A549 (cell line): ENCODE results near the gene LZTFL1. TPM values are rescaled to one million over a fixed set of nuclear protein-coding genes. Genes with fewer than 3 reads are reported as not detected.

ENCODE experiments used
- ATAC-seq, 2 experiments: fragments of 200-7000 bp in 1 of 2; fragments of >200 bp in 1 of 2; cut with Nextera tagmentation in 1 of 2; cut with Tn5 transposase in 1 of 2; 3 replicates each; pipeline versions ENCODE4 v1.8.0 to v1.9.1; 2018 to 2020; ENCODE audit warnings: mild to moderate bottlenecking in 1 of 2, moderate library complexity in 1 of 2
- CTCF ChIA-PET: fragments of 300-600 bp; sonication (Branson Sonifier 250); formaldehyde crosslinking; extraction: SDS; loops from one replicate; lab custom pipeline; 2021; ENCODE audit warnings: antibody characterized with exemption, inconsistent platforms; lab: Yijun Ruan, JAX
- POLR2A ChIA-PET: fragments of 350-600 bp; formaldehyde crosslinking; extraction: SDS; loops from one replicate; lab custom pipeline; 2021; ENCODE audit warnings: antibody characterized with exemption, inconsistent platforms; lab: Yijun Ruan, JAX
- DNase-seq, 2 experiments: peaks; one replicate each; pipeline versions ENCODE4 v3.0.0 to v3.0.0-alpha.2; 2011 to 2016; ENCODE audit warnings: low read depth in 1 of 2, low spot score in 1 of 2
- FAIRE-seq: peaks from 2 replicates; lab custom pipeline; 2011; peaks lifted over from hg19 to GRCh38; lab: Jason Lieb, UNC
- H3K27ac ChIP-seq, 2 experiments: fragments of >200 bp; sonication (Bioruptor Twin); formaldehyde crosslinking; 3 replicates each; pipeline ENCODE4 v1.5.1; 2016 to 2017
- H3K4me1 ChIP-seq: fragments of >200 bp; sonication (Bioruptor Twin); formaldehyde crosslinking; 3 replicates; pipeline ENCODE4 v1.6.1; 2016
- H3K4me2 ChIP-seq: fragments of >200 bp; sonication (Bioruptor Twin); formaldehyde crosslinking; 3 replicates; pipeline ENCODE4 v1.6.1; 2016
- H3K4me3 ChIP-seq: fragments of >200 bp; sonication (Bioruptor Twin); formaldehyde crosslinking; 3 replicates; pipeline ENCODE4 v1.5.1; 2016
- H3K9me3 ChIP-seq: fragments of >200 bp; sonication (Bioruptor Twin); formaldehyde crosslinking; 3 replicates; pipeline ENCODE4 v1.6.1; 2016
- CHD2 ChIP-seq: fragments of 150-350 bp; IDR thresholded peaks from 2 replicates; pipeline ENCODE4 v1.6.1; 2014; ENCODE audit warnings: low read length; ENCODE audit not compliant: partially characterized antibody
- CHD4 ChIP-seq: fragments of 200-600 bp; sonication (generic); IDR thresholded peaks from 2 replicates; pipeline ENCODE4 v1.6.1; 2016; ENCODE audit warnings: antibody characterized with exemption, mild to moderate bottlenecking, borderline replicate concordance
- E2F6 ChIP-seq: IDR thresholded peaks from 2 replicates; pipeline ENCODE4 v1.6.1; 2012; ENCODE audit warnings: low read depth, borderline replicate concordance
- EHF ChIP-seq: fragments of 250-450 bp; sonication (Bioruptor Pico); IDR thresholded peaks from 2 replicates; pipeline ENCODE4 v1.5.0; 2020; ENCODE audit warnings: mild to moderate bottlenecking
- EHMT2 ChIP-seq: fragments of 200-600 bp; sonication (generic); IDR thresholded peaks from 2 replicates; pipeline ENCODE4 v1.6.1; 2016; ENCODE audit warnings: antibody characterized with exemption, low read depth, mild to moderate bottlenecking, moderate library complexity
- FOSL2 ChIP-seq, 2 experiments: fragments of 450-650 bp in 1 of 2; fragments of >200 bp in 1 of 2; sonication (Bioruptor Twin) in 1 of 2; formaldehyde crosslinking; IDR thresholded peaks; 2 replicates each; pipeline versions ENCODE4 v1.5.0 to v1.6.1; 2016 to 2020; ENCODE audit warnings: mild to moderate bottlenecking in 1 of 2, moderate library complexity in 1 of 2
- HES2 ChIP-seq: fragments of >200 bp; sonication (Bioruptor Twin); formaldehyde crosslinking; IDR thresholded peaks from 2 replicates; pipeline ENCODE4 v1.6.1; 2016
- HOXA7 ChIP-seq: fragments of 250-450 bp; sonication (Bioruptor Pico); IDR thresholded peaks from 2 replicates; pipeline ENCODE4 v1.5.0; 2020; ENCODE audit warnings: mild to moderate bottlenecking, moderate library complexity
- HOXB5 ChIP-seq: fragments of 250-450 bp; sonication (Bioruptor Pico); IDR thresholded peaks from 2 replicates; pipeline ENCODE4 v1.5.0; 2020; ENCODE audit warnings: mild to moderate bottlenecking, moderate library complexity
- JUN ChIP-seq, 2 experiments: fragments of >200 bp; sonication (Bioruptor Twin); formaldehyde crosslinking; IDR thresholded peaks; 2 replicates in 1 of 2; 3 replicates in 1 of 2; pipeline ENCODE4 v1.6.1; 2016 to 2017
- KDM1A ChIP-seq: fragments of 200-600 bp; sonication (generic); IDR thresholded peaks from 2 replicates; pipeline ENCODE4 v1.6.1; 2016; ENCODE audit warnings: low read depth, mild to moderate bottlenecking
- KDM5A ChIP-seq: fragments of 200-600 bp; sonication (generic); IDR thresholded peaks from 2 replicates; pipeline ENCODE4 v1.6.1; 2016; ENCODE audit warnings: antibody characterized with exemption, mild to moderate bottlenecking
- MAZ ChIP-seq: fragments of 150-350 bp; IDR thresholded peaks from 2 replicates; pipeline ENCODE4 v1.6.1; 2014; ENCODE audit warnings: antibody characterized with exemption, low read depth, low read length, borderline replicate concordance
- MYC ChIP-seq: IDR thresholded peaks from 2 replicates; pipeline ENCODE4 v1.6.1; 2012; ENCODE audit warnings: mild to moderate bottlenecking, inconsistent platforms, low read length, improper control_type of control experiment, borderline replicate concordance
- NFE2L2 ChIP-seq: fragments of 150-350 bp; conservative IDR thresholded peaks from 2 replicates; pipeline ENCODE4 v1.6.1; 2014; ENCODE audit warnings: low read length
- NPAS2 ChIP-seq: fragments of 250-450 bp; sonication (Bioruptor Pico); IDR thresholded peaks from 2 replicates; pipeline ENCODE4 v1.8.0; 2022; ENCODE audit warnings: mild to moderate bottlenecking, moderate library complexity, borderline replicate concordance
- RAD21 ChIP-seq, 2 experiments: fragments of >200 bp in 1 of 2; sonication (Bioruptor Twin) in 1 of 2; formaldehyde crosslinking in 1 of 2; IDR thresholded peaks in 1 of 2; conservative IDR thresholded peaks in 1 of 2; 2 replicates in 1 of 2; 3 replicates in 1 of 2; pipeline ENCODE4 v1.6.1; 2012 to 2018; ENCODE audit warnings: inconsistent platforms in 1 of 2
- RARB ChIP-seq: fragments of 250-450 bp; sonication (Bioruptor Pico); IDR thresholded peaks from 2 replicates; pipeline ENCODE4 v1.8.0; 2021; ENCODE audit warnings: mild to moderate bottlenecking, moderate library complexity
- RFX5 ChIP-seq: fragments of 450-650 bp; IDR thresholded peaks from 2 replicates; pipeline ENCODE4 v1.7.1; 2014; ENCODE audit warnings: antibody characterized with exemption, mild to moderate bottlenecking, moderate library complexity
- TFCP2L1 ChIP-seq: fragments of 250-450 bp; sonication (Bioruptor Pico); IDR thresholded peaks from 2 replicates; pipeline ENCODE4 v1.5.0; 2021; ENCODE audit warnings: mild to moderate bottlenecking
- TP53 ChIP-seq: fragments of 250-450 bp; sonication (Bioruptor Pico); IDR thresholded peaks from 2 replicates; pipeline ENCODE4 v1.5.0; 2021; ENCODE audit warnings: mild to moderate bottlenecking, moderate library complexity
- ZFP36 ChIP-seq: fragments of 450-650 bp; IDR thresholded peaks from 2 replicates; pipeline ENCODE4 v1.6.1; 2014; ENCODE audit warnings: borderline replicate concordance; ENCODE audit not compliant: partially characterized antibody
- ZSCAN20 ChIP-seq: fragments of 250-450 bp; sonication (Bioruptor Pico); IDR thresholded peaks from 2 replicates; pipeline ENCODE4 v1.8.0; 2022; ENCODE audit warnings: mild to moderate bottlenecking, moderate library complexity
- WGBS: methylation state at CpG from one replicate; pipeline ENCODE4 v1.1.6; 2017; ENCODE audit errors: missing lambda C conversion rate; 5-methylcytosine and 5-hydroxymethylcytosine counted together
- polyA plus RNA-seq, 4 experiments: library from polyadenylated mRNA; depleted of rRNA in 3 of 4; stranded (reverse); fragments of >200 nt; fragmentation: RNase III in 1 of 4; extraction: RNeasy Plus Mini Kit Qiagen cat#74134 plus additional on column Dnase treatment in 1 of 4; gene quantifications; 2 replicates in 3 of 4; 3 replicates in 1 of 4; pipeline ENCODE4 v1.2.3, GENCODE V29; 2011 to 2017
- TF ChIP-seq, protein P1 (sequence below): fragments of 250-450 bp; sonication (Bioruptor Pico); IDR thresholded peaks from 2 replicates; pipeline ENCODE4 v1.5.0; 2021; ENCODE audit warnings: mild to moderate bottlenecking, moderate library complexity, borderline replicate concordance

LZTFL1 gene
- polyA plus RNA-seq, 2 of the 4 experiments (the other 2 are of a cell fraction) = 10.8 to 25.0 TPM

- Histone ChIP-seq H3K9me3 (no peaks in the 10 kb centered on the region), H3K27ac (no peak overlapping the region), H3K4me1 (no peaks in the 10 kb centered on the region), H3K4me2 (no peak overlapping the region), H3K4me3 (no peak overlapping the region)
- no peak for FAIRE-seq
- ChIA-PET CTCF (interaction anchor here (1.2 kb wide), 1 partner anchor 12 kb away, joined by 3 read pairs; no protein-coding TSS in a partner anchor), POLR2A (no interaction called here)
- no peak for DNase-seq
- TF ChIP-seq HOXB5 (CRISPR knock-in tag) = no peak
- no peak for TF ChIP-seq HOXA7 (CRISPR knock-in tag)
- TF ChIP-seq MYC = no peak
- TF ChIP-seq RFX5 = no peak
- no peak for ATAC-seq
- 48% methylated on average over 6 of the region's 11 CpGs for WGBS
These were observed 64.1 kb downstream of the LZTFL1 start for GRCh38 chr3:45777746-45778386.

GRCh38 chr3:45777111-45777745 is 64.7 kb downstream of the LZTFL1 start:
- H3K27ac ChIP-seq = no peak overlapping the region
- H3K4me2 ChIP-seq = no peak overlapping the region
- ChIA-PET CTCF (interaction anchor here (1.2 to 3.2 kb wide), 2 partner anchors 12 to 16 kb away, joined by 3 to 9 read pairs; no protein-coding TSS in a partner anchor), POLR2A (no interaction called here)
- H3K4me1 ChIP-seq = no peaks in the 10 kb centered on the region
- WGBS = 38% methylated on average over 8 of the region's 8 CpGs
- no peak for FAIRE-seq
- ATAC-seq = no peak
- no peak overlapping the region for H3K4me3 ChIP-seq
- no peaks in the 10 kb centered on the region for H3K9me3 ChIP-seq
- no peak for TF ChIP-seq ZSCAN20 (CRISPR knock-in tag)
- TF ChIP-seq EHMT2 = no peak
- TF ChIP-seq MYC = no peak
- no peak for TF ChIP-seq NPAS2 (CRISPR knock-in tag)
- TF ChIP-seq EHF = no peak
- TF ChIP-seq HOXA7 (CRISPR knock-in tag) = no peak
- TF ChIP-seq MAZ = no peak
- no peak for TF ChIP-seq KDM5A
- no peak for TF ChIP-seq HOXB5 (CRISPR knock-in tag)
- no peak for TF ChIP-seq RAD21 (conservative IDR thresholded peaks at IDR 0.05 in 1 of 2, IDR thresholded peaks at IDR 0.05 in 1 of 2)
- no peak for TF ChIP-seq RARB (CRISPR knock-in tag)
- no peak for DNase-seq

DNA sequence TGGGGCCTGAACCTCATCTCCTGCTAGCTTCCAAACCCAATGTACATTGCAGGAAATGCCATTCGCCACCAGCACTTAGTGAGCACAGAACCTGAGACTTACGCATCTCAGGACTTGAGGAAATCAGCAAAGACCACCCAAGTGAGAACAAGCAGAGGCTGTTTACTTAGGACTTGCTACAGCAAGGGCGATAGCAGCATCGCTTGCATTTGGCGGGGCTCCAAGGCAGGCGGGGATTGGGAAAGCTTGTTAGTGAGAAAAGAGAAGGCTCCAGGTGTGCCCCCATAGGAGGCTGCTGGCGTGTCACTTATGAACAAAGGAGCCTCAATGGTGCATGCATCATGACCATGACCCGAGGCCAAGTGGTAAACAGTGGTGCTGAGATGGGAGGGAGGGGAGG is 65.3 kb downstream of the LZTFL1 start:
- Histone ChIP-seq H3K9me3 (no peaks in the 10 kb centered on the region), H3K4me2 (no peak overlapping the region), H3K4me3 (no peak overlapping the region), H3K27ac (no peak overlapping the region), H3K4me1 (no peaks in the 10 kb centered on the region)
- WGBS = 64% methylated on average over 7 of the region's 8 CpGs
- DNase-seq (no peak), FAIRE-seq (no peak), ATAC-seq (no peak)
- TF ChIP-seq HES2 (no peak), KDM5A (no peak), TP53 (CRISPR knock-in tag) (no peak), JUN (IDR thresholded peaks at IDR 0.05) (no peak), MAZ (no peak), TFCP2L1 (CRISPR knock-in tag) (no peak), RARB (CRISPR knock-in tag) (no peak), ZFP36 (no peak), FOSL2 (IDR thresholded peaks at IDR 0.05) (no peak), FOSL2 (CRISPR knock-in tag; IDR thresholded peaks at IDR 0.05) (no peak)
- POLR2A ChIA-PET = no interaction called here
- CTCF ChIA-PET = interaction anchor here (1.2 to 3.2 kb wide), 2 partner anchors 11 to 16 kb away, joined by 3 to 9 read pairs; no protein-coding TSS in a partner anchor

DNA sequence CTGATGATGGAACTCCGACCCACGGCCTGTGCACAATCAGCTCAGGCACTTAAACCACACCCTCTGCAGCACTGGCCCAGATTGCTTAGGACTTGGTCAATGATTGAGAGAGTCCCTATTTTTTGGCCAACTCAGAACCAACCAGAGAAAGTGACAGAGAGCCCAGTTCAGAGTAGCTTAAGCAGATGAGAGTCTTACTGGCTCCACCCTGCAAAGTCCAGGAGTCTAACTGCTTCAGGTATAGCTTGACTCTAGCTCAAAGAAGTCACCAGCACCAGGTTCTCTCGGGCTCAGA is 65.7 kb downstream of the LZTFL1 start:
- Histone ChIP-seq H3K4me1 (no peaks in the 10 kb centered on the region), H3K27ac (no peak overlapping the region)
- POLR2A ChIA-PET = no interaction called here
- no peak for ATAC-seq
- TF ChIP-seq RAD21 (conservative IDR thresholded peaks at IDR 0.05 in 1 of 2, IDR thresholded peaks at IDR 0.05 in 1 of 2) (no peak), NFE2L2 (no peak), CHD4 (no peak), E2F6 (no peak), KDM1A (no peak), CHD2 (no peak), MAZ (no peak)
- TF ChIP-seq, protein P1, sequence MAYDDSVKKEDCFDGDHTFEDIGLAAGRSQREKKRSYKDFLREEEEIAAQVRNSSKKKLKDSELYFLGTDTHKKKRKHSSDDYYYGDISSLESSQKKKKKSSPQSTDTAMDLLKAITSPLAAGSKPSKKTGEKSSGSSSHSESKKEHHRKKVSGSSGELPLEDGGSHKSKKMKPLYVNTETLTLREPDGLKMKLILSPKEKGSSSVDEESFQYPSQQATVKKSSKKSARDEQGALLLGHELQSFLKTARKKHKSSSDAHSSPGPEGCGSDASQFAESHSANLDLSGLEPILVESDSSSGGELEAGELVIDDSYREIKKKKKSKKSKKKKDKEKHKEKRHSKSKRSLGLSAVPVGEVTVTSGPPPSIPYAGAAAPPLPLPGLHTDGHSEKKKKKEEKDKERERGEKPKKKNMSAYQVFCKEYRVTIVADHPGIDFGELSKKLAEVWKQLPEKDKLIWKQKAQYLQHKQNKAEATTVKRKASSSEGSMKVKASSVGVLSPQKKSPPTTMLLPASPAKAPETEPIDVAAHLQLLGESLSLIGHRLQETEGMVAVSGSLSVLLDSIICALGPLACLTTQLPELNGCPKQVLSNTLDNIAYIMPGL (CRISPR knock-in tag) = no peak
- TF ChIP-seq, all 56 proteins: peak for 0
- no peaks in the 10 kb centered on the region for H3K9me3 ChIP-seq
- no peak overlapping the region for H3K4me2 ChIP-seq
- 53% methylated on average over 3 of the region's 3 CpGs for WGBS
- no peak for DNase-seq
- H3K4me3 ChIP-seq = no peak overlapping the region
- FAIRE-seq = no peak
- CTCF ChIA-PET = interaction anchor here (3.2 kb wide), 1 partner anchor 15 kb away, joined by 9 read pairs; no protein-coding TSS in a partner anchor
